HEK293 (cell line): Measurements from ENCODE around the gene UCMA.

Experiments used
- CTCF ChIA-PET: fragments of 350-600 bp; formaldehyde crosslinking; extraction: SDS; loops from one replicate; lab custom pipeline; 2021; ENCODE audit warnings: antibody characterized with exemption; lab: Yijun Ruan, JAX
- POLR2A ChIA-PET: fragments of 300-600 bp; formaldehyde crosslinking; extraction: SDS; loops from one replicate; lab custom pipeline; 2020; ENCODE audit warnings: antibody characterized with exemption, inconsistent platforms; lab: Yijun Ruan, JAX
- H3K27ac ChIP-seq: fragments of 200-500 bp; sonication (Bioruptor generic); 2 replicates; pipeline ENCODE4 v1.5.1; 2014; ENCODE audit warnings: low read depth, low read length, control low read depth, inconsistent platforms; ENCODE audit errors: extremely low read depth
- H3K36me3 ChIP-seq, 2 experiments: fragments of 200-500 bp in 1 of 2; sonication (Bioruptor generic) in 1 of 2; 1 replicate in 1 of 2; 2 replicates in 1 of 2; pipeline ENCODE4 v1.5.1; 2014 to 2017; ENCODE audit warnings: inconsistent platforms in 2 of 2, low read length in 2 of 2; ENCODE audit not compliant: control insufficient read depth in 2 of 2, insufficient read depth in 1 of 2
- H3K4me1 ChIP-seq: fragments of 200-500 bp; sonication (Bioruptor generic); 2 replicates; pipeline ENCODE4 v1.5.1; 2014; ENCODE audit warnings: mild to moderate bottlenecking, low read length, inconsistent platforms; ENCODE audit not compliant: control insufficient read depth, insufficient read depth
- H3K4me3 ChIP-seq: 2 replicates; pipeline ENCODE4 v1.5.1; 2011; ENCODE audit warnings: low read depth, mild to moderate bottlenecking, control low read depth, low read length, moderate library complexity
- H3K9me3 ChIP-seq: fragments of 200-500 bp; sonication (Bioruptor generic); 2 replicates; pipeline ENCODE4 v1.5.1; 2014; ENCODE audit warnings: low read depth, low read length, inconsistent platforms; ENCODE audit not compliant: control insufficient read depth, insufficient read depth
- CTCF ChIP-seq: fragments of 450-650 bp; formaldehyde crosslinking; IDR thresholded peaks from 2 replicates; pipeline ENCODE4 v1.5.1; 2016; ENCODE audit warnings: missing biosample characterization, missing genetic modification characterization
- EGR2 ChIP-seq: fragments of 450-650 bp; formaldehyde crosslinking; IDR thresholded peaks from 2 replicates; pipeline ENCODE4 v1.5.1; 2016; ENCODE audit warnings: low read depth, missing biosample characterization, missing genetic modification characterization
- HOXC10 ChIP-seq: sonication (generic); formaldehyde crosslinking; IDR thresholded peaks from 2 replicates; pipeline ENCODE4 v1.8.1; 2023; ENCODE audit warnings: mild to moderate bottlenecking, missing genetic modification reagents
- HOXD13 ChIP-seq: sonication (generic); formaldehyde crosslinking; IDR thresholded peaks from 2 replicates; pipeline ENCODE4 v1.8.0; 2022; ENCODE audit warnings: missing genetic modification reagents, borderline replicate concordance
- KLF16 ChIP-seq: fragments of 450-650 bp; formaldehyde crosslinking; IDR thresholded peaks from 2 replicates; pipeline ENCODE4 v1.5.1; 2017; ENCODE audit warnings: missing biosample characterization, missing genetic modification characterization
- PATZ1 ChIP-seq: fragments of 450-650 bp; formaldehyde crosslinking; IDR thresholded peaks from 2 replicates; pipeline ENCODE4 v1.5.1; 2016; ENCODE audit warnings: missing biosample characterization, missing genetic modification characterization
- SP3 ChIP-seq: fragments of 450-650 bp; formaldehyde crosslinking; IDR thresholded peaks from 2 replicates; pipeline ENCODE4 v1.5.1; 2016; ENCODE audit warnings: missing biosample characterization, missing genetic modification characterization
- ZNF146 ChIP-seq: fragments of 450-650 bp; formaldehyde crosslinking; IDR thresholded peaks from 2 replicates; pipeline ENCODE4 v1.5.1; 2016; ENCODE audit warnings: missing biosample characterization, missing genetic modification characterization
- ZNF175 ChIP-seq: fragments of 450-650 bp; formaldehyde crosslinking; IDR thresholded peaks from 2 replicates; pipeline ENCODE4 v1.5.1; 2016; ENCODE audit warnings: missing biosample characterization, missing genetic modification characterization
- ZNF266 ChIP-seq: fragments of 450-650 bp; formaldehyde crosslinking; IDR thresholded peaks from 2 replicates; pipeline ENCODE4 v1.5.1; 2016; ENCODE audit warnings: missing biosample characterization, missing genetic modification characterization, low read depth
- ZNF416 ChIP-seq: fragments of 450-650 bp; formaldehyde crosslinking; IDR thresholded peaks from 2 replicates; pipeline ENCODE4 v1.5.1; 2016; ENCODE audit warnings: missing biosample characterization, missing genetic modification characterization
- ZNF561 ChIP-seq: fragments of 450-650 bp; IDR thresholded peaks from 2 replicates; pipeline ENCODE4 v1.5.1; 2018; ENCODE audit warnings: missing biosample characterization, missing genetic modification characterization, borderline replicate concordance
- ZNF571 ChIP-seq: fragments of 450-650 bp; formaldehyde crosslinking; IDR thresholded peaks from 2 replicates; pipeline ENCODE4 v1.5.0; 2017; ENCODE audit warnings: missing biosample characterization, missing genetic modification characterization
- ZNF596 ChIP-seq: fragments of 450-650 bp; IDR thresholded peaks from 2 replicates; pipeline ENCODE4 v1.5.0; 2018; ENCODE audit warnings: missing biosample characterization, mild to moderate bottlenecking, missing genetic modification characterization, moderate library complexity
- ZNF639 ChIP-seq: fragments of 450-650 bp; formaldehyde crosslinking; IDR thresholded peaks from 2 replicates; pipeline ENCODE4 v1.5.1; 2016; ENCODE audit warnings: missing biosample characterization, missing genetic modification characterization
- ZNF692 ChIP-seq: fragments of 450-650 bp; formaldehyde crosslinking; IDR thresholded peaks from 2 replicates; pipeline ENCODE4 v1.5.1; 2016; ENCODE audit warnings: missing biosample characterization, missing genetic modification characterization
- ZNF707 ChIP-seq: fragments of 450-650 bp; formaldehyde crosslinking; IDR thresholded peaks from 2 replicates; pipeline ENCODE4 v1.5.1; 2016; ENCODE audit warnings: missing biosample characterization, missing genetic modification characterization
- ZNF768 ChIP-seq: fragments of 450-650 bp; formaldehyde crosslinking; IDR thresholded peaks from 2 replicates; pipeline ENCODE4 v1.5.1; 2018; ENCODE audit warnings: missing biosample characterization, mild to moderate bottlenecking, missing genetic modification characterization
- ZNF777 ChIP-seq: fragments of 450-650 bp; formaldehyde crosslinking; IDR thresholded peaks from 2 replicates; pipeline ENCODE4 v1.5.1; 2017; ENCODE audit warnings: missing biosample characterization, missing genetic modification characterization, borderline replicate concordance

Gene UCMA

GRCh38 chr10:13180788-13181187 lies 53.4 kb downstream of the UCMA start:
- Histone ChIP-seq H3K27ac (no peak overlapping the region), H3K36me3 (peaks cover 73 to 95% of the 10 kb centered on the region in 2 experiments), H3K9me3 (no peaks in the 10 kb centered on the region), H3K4me1 (no peaks in the 10 kb centered on the region), H3K4me3 (no peak overlapping the region)
- ChIA-PET CTCF (interaction anchor here (0.6 to 1.3 kb wide), 2 partner anchors 122 to 464 kb away, joined by 3 to 5 read pairs; no protein-coding TSS in a partner anchor), POLR2A (interaction anchor here (0.6 kb wide), 1 partner anchor 13 kb away, joined by 4 read pairs; no protein-coding TSS in a partner anchor)
- no peak for TF ChIP-seq SP3 (tag by site-specific recombination)

GRCh38 chr10:13173616-13174015 lies 60.6 kb downstream of the UCMA start:
- Histone ChIP-seq H3K4me1 (no peaks in the 10 kb centered on the region), H3K4me3 (no peak overlapping the region), H3K36me3 (peaks cover 87 to 94% of the 10 kb centered on the region in 2 experiments)
- ChIA-PET POLR2A (no interaction called here), CTCF (no interaction called here)
- TF ChIP-seq ZNF146 (tag by site-specific recombination) (no peak), ZNF266 (tag by site-specific recombination) (no peak), ZNF692 (tag by site-specific recombination) (no peak), CTCF (tag by site-specific recombination) (no peak), PATZ1 (tag by site-specific recombination) (no peak), ZNF777 (tag by site-specific recombination) (no peak), EGR2 (tag by site-specific recombination) (no peak), ZNF768 (tag by site-specific recombination) (no peak), KLF16 (tag by site-specific recombination) (no peak), ZNF596 (tag by site-specific recombination) (no peak), ZNF639 (no peak), ZNF561 (tag by site-specific recombination) (no peak), ZNF416 (no peak), ZNF571 (no peak), HOXC10 (CRISPR knock-in tag) (no peak), HOXD13 (CRISPR knock-in tag) (no peak), ZNF707 (tag by site-specific recombination) (no peak), ZNF175 (tag by site-specific recombination) (no peak)
- TF ChIP-seq, all 188 proteins: peak for 0
- no peaks in the 10 kb centered on the region for H3K9me3 ChIP-seq
- H3K27ac ChIP-seq, result no peak overlapping the region
